GM11168 (cell line): ENCODE results near the gene LRMDA.

ENCODE experiments used
- in situ Hi-C: fragments of 300-500 bp; cut with MboI; formaldehyde crosslinking; loops from one replicate; pipeline ENCODE4 v1.12.0; 2022; ENCODE audit warnings: low sequenced_read_pairs; ENCODE audit not compliant: unreplicated experiment

LRMDA gene

GRCh38 chr10:75910032-75910431, 478.6 kb downstream of the LRMDA start:
- in situ Hi-C loops = no loop called here

GRCh38 chr10:75911426-75911825, 480.0 kb downstream of the LRMDA start:
- in situ Hi-C loops = no loop called here

GRCh38 chr10:75916906-75917305, 485.5 kb downstream of the LRMDA start:
- in situ Hi-C loops = no loop called here

DNA sequence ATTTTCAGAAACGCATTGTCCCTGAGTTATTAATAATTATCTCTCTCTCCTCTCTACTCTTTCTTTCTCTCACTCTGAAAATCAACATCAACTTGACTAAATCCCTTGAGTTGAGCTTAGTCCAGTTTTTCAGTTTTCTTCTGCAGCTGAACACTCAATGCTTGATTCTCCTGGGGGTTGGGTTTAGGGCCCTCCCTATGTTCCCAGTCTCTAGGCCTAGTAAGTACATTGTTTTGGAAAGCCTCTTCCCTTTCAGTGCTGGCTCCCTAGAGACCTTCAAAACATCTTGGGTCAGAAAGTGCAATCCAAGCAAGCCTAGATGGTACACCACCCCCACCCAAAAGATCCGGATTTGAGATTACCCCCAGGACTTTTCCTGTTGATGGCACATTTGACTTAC, 488.5 kb downstream of the LRMDA start:
- in situ Hi-C loops = no loop called here

DNA sequence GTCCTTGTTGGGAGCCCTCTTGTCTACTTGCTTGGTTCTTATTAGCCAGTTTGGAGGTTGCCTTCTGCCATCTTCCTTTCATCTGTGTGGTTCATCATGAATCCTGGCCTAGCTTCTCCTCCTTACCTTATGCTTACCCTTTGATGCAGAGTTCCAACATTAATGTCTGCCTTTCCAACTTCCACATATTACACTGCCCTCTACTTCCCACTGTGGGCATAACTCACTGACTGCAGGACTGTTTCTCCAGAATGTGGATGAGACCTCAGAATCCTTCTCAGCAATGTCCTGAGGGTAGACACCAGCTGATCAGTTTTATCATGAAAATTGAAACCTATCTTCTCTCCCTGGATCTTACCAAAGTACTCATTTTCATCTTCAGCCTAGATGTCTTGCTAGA, 491.0 kb downstream of the LRMDA start:
- in situ Hi-C loops = no loop called here

- in situ Hi-C loops = no loop called here
Measured at GRCh38 chr10:75924309-75924902, 493.0 kb downstream of the LRMDA start.

GRCh38 chr10:75925999-75926398, 494.6 kb downstream of the LRMDA start:
- in situ Hi-C loops = no loop called here

DNA sequence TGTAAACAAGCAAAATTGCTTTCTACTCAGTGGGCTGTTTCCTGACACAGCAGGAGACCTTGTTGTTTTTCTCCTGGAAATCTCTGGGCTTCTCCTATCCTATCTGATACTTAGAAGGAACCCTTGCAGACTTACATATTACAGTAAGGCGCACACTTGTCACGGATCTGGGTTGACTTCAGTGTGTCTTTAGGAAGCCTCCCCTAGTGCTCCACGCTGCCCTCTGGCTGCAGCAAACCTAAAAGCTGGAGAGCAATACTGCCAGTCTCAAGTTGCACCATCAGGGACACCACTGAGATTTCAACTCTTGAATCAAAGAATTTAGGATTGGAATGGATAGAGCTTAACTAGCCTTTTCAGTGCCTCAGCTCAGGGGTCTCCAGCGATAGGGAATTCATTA, 495.3 kb downstream of the LRMDA start:
- in situ Hi-C loops = no loop called here

DNA sequence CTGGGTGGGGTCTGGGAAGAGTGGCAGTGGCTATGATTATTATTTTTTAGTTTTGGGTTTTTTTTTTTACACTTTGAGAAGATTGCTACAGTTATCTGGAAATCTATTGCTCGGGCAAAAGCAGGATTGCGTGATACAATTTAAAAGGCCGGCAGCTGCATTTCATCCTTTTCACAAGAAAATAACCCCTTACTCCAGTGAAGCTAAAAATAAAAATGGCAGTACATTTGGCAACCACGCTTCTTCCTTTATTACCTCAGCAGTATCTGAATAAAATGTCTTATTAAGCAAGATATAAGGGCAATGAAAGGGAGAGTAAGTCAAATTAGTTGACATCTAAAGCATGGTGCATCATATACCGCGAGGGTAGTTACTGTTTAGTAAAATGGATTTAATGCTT, 496.8 kb downstream of the LRMDA start:
- in situ Hi-C loops = no loop called here

GRCh38 chr10:75929630-75930161, 498.3 kb downstream of the LRMDA start:
- in situ Hi-C loops = no loop called here

GRCh38 chr10:75932921-75933320, 501.5 kb downstream of the LRMDA start:
- in situ Hi-C loops = no loop called here

DNA sequence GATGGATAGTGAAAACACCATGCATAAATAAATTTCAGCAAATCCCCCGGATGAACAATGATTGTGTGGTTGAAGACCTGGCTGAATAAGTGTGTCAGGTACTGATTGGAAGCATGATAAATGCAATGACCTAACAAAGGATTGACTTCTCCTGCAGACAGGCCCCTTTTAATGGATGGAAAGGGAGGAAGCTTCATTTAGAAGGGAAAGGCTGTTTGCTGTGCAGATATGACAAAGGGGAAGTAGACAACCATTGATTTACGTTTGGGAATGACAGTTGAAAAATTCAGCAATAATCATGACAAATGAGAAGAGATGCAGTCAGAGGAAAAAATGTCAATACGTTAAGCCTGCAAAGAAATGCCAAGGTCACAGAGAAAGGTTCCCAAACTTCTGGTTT, 503.8 kb downstream of the LRMDA start:
- in situ Hi-C loops = no loop called here

GRCh38 chr10:75935650-75936400, 504.4 kb downstream of the LRMDA start:
- in situ Hi-C loops = no loop called here

DNA sequence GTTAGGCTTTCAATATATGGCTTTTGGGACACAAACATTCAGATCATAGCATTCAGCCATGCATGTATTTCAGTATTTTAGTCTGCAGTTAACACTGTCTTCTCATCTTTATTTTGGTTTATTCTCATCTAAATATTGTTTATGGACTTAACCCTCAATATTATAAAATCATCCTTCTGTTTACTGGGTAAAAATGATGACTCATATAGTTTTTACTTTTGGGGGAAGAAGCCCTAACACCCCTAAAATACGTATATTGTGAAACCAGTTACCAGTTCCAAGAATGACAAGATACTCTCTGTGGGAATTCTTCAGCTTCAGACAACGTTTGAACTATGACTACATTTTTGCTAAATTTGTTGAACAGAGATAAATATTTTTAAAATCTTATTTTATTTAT, 505.4 kb downstream of the LRMDA start:
- in situ Hi-C loops = no loop called here

GRCh38 chr10:75937823-75938222, 506.4 kb downstream of the LRMDA start:
- in situ Hi-C loops = no loop called here

GRCh38 chr10:75938380-75939122, 507.1 kb downstream of the LRMDA start:
- in situ Hi-C loops = no loop called here

GRCh38 chr10:75939541-75939940, 508.1 kb downstream of the LRMDA start:
- in situ Hi-C loops = no loop called here

GRCh38 chr10:75940742-75941141, 509.3 kb downstream of the LRMDA start:
- in situ Hi-C loops = no loop called here

- in situ Hi-C loops = no loop called here
Measured at GRCh38 chr10:75941223-75941801, 509.9 kb downstream of the LRMDA start.

DNA sequence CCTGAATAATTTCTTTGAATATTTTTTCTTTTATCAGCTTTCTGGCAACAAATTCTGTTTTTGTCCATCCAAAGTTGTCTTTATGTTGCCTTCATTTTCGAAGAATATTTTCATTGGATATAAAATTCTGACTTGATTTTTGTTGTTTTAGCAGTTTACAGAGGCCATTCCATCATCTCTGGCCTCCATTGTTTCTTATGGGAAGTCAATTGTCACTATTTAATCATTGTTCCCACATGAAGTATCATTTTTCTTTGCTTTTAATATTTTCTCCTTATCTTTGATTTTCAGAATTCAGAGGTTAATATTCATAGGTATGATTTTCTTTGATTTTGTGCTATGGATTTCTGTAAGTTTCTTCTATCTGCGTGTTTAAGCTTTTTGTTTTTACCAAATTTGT, 512.6 kb downstream of the LRMDA start:
- in situ Hi-C loops = no loop called here

GRCh38 chr10:75948583-75948982, 517.2 kb downstream of the LRMDA start:
- in situ Hi-C loops = no loop called here
